ENCODE results near the gene ADAMTS10.
"Not testable (repeated sequence)": the region's sequence is repeated elsewhere in the genome, so short reads cannot be mapped to it uniquely, and the experiment has no call there.

ADAMTS10 gene

GRCh38 chr19:8596168-8596567 is 14.3 kb downstream of the ADAMTS10 start:
- in situ Hi-C loops (cut with HindIII; ENCODE audit: low sequenced_read_pairs), result no loop called here

GRCh38 chr19:8595651-8596050 is 14.9 kb downstream of the ADAMTS10 start:
- in situ Hi-C loops (cut with HindIII; ENCODE audit: low sequenced_read_pairs), result no loop called here

DNA sequence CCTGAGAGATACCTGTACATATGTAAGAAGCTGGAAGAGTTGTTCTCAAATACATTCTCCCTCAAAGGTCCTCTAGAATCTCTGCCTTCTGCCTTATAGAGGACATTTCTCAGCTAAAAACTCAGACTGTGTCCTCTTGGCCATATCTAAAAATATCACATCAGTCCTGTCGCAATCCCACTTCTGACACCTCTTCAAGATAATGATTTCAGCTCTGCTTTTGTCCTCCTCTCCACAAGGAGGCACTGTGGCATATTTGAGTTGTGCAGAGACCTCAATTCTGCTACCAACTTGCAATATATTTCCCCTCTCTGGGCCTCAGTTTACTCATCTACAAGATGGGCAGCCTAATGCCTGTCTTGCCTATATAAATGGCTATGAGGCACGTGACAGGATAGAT is 16.6 kb downstream of the ADAMTS10 start:
- in situ Hi-C loops (cut with HindIII; ENCODE audit: low sequenced_read_pairs), result loop anchor here (5.0 kb wide), 4 partner anchors 38 to 137 kb away; partner anchors contain the start of gene NFILZ

DNA sequence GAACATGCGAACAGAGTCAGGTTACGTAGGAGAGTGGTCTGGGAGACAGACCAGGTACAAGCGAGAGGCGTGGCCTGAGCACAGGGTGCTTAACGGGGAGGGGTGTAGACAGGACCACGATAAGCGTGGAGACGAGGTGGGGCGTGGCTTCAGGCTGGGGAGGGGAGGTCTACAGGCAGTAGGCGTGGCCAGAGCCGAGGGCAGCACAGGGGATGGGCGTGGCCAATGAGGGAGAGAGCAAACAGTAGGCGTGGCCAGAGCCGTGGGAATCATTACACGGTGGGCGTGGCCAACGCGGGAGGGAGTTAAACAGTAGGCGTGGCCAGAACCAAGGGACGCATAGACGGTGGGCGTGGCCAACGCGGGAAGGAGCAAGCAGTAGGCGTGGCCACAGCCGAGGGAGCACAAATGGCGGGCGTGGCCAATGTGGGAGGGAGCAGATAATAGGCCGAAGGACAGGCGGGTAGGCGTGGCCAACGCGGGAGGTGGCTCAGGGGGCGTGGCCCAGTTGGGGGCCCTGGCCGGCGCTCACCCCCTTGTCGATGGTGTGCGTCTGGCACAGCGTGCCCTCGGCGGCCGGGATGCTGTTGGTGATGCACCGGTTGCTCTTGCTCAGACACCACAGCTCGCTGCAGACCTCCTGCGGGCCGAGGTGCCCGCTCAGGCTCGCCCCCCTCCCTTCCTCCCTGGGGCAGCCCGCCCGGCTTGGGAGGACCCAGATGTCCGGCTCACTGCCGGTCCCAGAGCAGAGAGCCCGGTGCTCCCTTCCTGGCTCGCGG is 18.1 kb downstream of the ADAMTS10 start:
- in situ Hi-C loops (cut with HindIII; ENCODE audit: low sequenced_read_pairs), result loop anchor here (5.0 kb wide), 4 partner anchors 40 to 135 kb away; partner anchors contain the start of gene NFILZ

DNA sequence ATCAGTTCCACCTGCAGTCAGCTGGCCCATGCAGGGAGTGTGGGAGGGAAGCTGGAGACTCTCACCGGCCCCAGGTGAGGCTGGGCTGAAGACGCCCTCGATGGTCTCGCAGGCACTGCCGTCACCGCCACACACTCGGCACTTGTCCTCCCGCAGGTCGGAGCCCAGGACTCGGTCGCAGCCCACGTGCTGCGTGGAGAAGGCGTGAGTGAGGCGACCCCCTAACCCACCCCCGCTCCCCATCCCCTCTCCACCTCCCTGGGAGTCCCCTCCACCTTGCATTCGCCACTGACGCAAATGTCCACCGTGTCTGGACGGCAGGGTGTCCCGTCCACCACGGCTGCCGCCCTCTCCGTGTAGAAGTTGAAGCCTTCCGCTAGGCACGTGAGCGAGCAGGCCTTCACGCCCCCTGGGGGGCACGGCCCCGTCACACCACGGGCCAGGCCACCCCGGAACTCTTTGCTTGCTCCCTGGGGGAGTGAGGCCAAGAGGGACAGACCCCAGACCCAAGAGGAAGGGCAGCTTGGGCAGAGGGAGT is 21.3 kb downstream of the ADAMTS10 start:
- in situ Hi-C loops (cut with HindIII; ENCODE audit: low sequenced_read_pairs), result no loop called here

GRCh38 chr19:8585894-8586750 is 24.4 kb downstream of the ADAMTS10 start:
- in situ Hi-C loops (cut with HindIII; ENCODE audit: low sequenced_read_pairs), result no loop called here

- in situ Hi-C loops (cut with HindIII; ENCODE audit: low sequenced_read_pairs), result no loop called here
Measured at GRCh38 chr19:8584965-8585893, 25.3 kb downstream of the ADAMTS10 start.

DNA sequence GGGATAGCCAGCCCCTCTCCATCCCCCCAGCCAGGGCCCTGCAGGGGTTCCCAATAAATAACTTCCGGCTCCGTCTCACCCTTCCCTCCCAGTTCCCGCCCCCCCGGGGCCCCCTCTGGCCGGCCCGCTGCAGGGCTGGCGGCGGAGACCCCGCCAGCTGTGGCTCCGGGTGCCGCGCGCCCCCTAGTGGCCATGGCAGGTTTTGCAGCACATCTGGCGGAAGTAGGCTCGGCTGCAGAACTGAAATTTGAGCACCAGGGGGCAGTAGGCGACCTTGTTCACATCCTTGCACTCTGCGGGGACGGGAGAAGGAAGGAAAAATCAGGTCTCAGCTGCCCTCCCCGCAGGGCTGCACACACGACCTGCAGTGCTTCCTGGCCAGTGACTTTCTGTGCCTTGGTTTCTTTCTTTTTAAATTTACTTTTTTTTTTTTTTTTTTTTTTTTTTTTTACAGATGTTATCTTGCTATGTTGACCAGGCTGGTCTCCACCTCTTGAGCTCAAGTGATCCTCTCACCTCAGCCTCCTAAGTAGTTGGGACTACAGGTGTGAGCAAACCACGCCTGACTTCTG is 29.7 kb downstream of the ADAMTS10 start:
- in situ Hi-C loops (cut with HindIII; ENCODE audit: low sequenced_read_pairs), result no loop called here

- in situ Hi-C loops (cut with HindIII; ENCODE audit: low sequenced_read_pairs), result no loop called here
Measured at GRCh38 chr19:8578642-8579265, 31.8 kb downstream of the ADAMTS10 start.

GRCh38 chr19:8577741-8578140 is 32.8 kb downstream of the ADAMTS10 start:
- in situ Hi-C loops (cut with HindIII; ENCODE audit: low sequenced_read_pairs), result no loop called here

DNA sequence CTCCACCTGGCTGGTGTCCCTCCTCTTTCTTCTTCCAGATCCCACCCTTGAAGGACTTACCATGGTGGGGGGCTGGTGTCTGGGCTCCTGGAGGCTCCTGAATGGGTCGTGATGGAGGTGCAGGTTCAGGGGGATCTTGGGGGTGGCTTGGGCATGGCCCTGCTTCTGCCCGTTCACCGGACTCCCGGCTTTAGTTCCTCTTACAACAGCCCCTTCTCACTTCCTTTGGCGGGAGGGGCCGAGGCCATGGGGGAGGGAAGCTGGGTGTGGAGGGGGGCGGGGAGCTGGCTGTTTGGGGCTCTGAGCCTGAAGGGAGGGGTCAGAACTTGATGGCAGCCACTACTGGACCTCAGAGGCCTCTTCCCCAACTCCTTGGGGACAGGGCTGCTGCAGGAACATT is 33.3 kb downstream of the ADAMTS10 start, which contains the start of gene MYO1F:
MYO1F (minus strand) TSS at position 196 of the 400 bp plus-strand sequence; CDS start at position 63, 133 bp downstream.
- in situ Hi-C loops (cut with HindIII; ENCODE audit: low sequenced_read_pairs), result no loop called here

DNA sequence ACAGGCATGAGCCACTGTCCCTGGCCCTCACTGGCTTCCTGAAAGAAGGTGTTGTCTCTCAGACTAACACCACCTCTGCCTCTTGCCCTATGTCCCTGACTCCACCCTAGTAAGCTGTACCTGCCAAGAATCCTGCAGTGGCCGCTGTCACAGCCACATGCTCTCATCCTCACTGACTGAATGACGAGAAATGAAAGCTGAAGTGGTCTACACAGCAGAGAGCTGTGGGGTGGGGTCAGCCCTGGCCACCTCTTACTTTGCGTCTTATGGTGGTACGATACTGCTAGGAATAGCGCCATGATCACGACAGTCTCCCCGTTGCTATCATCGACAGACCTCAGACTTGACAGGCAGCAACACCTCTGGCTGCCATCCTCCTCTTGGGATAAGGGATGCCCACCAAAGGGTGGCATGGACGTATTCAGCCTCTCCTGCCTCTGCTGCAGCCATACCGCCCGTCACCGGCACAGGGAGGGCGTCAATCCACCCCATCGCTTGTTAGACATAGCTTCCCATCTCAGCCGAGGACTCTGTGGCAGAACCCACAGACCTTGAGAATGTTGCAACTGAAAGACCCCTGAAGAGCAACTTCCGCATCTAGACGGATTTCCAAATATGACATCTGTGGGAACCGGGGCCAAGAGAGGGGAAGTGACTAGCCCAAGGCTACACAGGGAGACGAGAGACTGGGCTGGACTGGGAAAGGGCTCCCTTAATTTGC is 34.1 kb downstream of the ADAMTS10 start:
- in situ Hi-C loops (cut with HindIII; ENCODE audit: low sequenced_read_pairs), result no loop called here

- in situ Hi-C loops (cut with HindIII; ENCODE audit: low sequenced_read_pairs), result no loop called here
Measured at GRCh38 chr19:8575467-8575997, 35.0 kb downstream of the ADAMTS10 start.

GRCh38 chr19:8574619-8574922 is 35.9 kb downstream of the ADAMTS10 start:
- in situ Hi-C loops (cut with HindIII; ENCODE audit: low sequenced_read_pairs), result not testable (repeated sequence)

- in situ Hi-C loops (cut with HindIII; ENCODE audit: low sequenced_read_pairs), result no loop called here
Measured at GRCh38 chr19:8573316-8573715, 37.2 kb downstream of the ADAMTS10 start.

DNA sequence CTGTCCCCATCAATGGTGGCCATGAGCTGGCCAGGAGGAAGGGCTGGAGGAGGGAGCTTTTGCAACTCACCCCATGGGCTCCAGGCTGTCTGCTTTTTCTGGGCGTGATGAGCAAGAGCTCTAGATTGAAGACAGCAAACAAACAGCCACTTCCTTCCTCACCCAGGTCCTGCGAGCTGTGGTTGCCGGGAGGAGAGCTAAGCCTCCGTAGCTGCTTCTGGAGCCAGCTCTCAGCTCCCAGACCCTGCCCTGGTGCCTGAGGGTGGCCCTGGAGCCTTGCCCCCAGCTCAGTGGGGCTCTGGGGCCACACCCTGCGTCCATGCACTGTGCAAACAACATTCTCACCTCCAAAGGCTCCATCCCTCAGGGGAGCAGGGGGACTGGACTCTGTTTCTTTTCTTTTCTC is 39.5 kb downstream of the ADAMTS10 start:
- in situ Hi-C loops (cut with HindIII; ENCODE audit: low sequenced_read_pairs), result no loop called here

DNA sequence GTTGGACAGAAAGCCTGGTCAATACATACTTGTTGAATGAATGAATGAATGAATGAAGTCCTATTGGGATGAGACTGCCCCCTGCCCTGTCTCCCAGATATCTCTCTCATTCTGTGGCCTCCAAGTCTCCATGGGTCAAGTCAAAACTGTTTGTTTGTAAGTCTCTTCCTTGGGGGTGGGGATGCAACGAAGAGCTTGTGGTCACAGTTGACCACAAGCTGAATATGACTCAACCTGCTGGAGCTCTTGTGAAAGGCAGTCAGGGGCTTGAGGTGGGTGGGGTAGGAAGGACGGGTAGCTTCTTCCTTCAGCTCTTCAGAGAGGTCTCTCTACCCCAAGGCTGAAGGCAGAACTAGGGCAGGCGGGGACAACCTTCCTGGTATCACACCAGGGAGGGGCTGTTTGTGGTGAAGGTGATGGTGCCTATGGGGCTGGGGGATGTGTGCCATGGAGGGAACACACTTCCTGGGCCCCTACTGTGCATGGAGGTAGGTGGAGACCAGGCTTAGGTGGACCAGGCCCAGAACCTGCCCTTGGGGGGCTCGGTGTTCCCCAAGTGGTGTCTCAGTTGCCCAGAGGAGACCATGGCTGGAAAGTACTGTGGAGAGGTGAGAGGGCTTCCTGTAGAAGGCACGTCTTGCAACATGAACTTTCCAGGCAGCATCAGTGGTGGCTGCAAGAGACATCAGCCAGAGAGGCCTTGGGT is 41.3 kb downstream of the ADAMTS10 start:
- in situ Hi-C loops (cut with HindIII; ENCODE audit: low sequenced_read_pairs), result no loop called here

- in situ Hi-C loops (cut with HindIII; ENCODE audit: low sequenced_read_pairs), result no loop called here
Measured at GRCh38 chr19:8567522-8568172, 42.9 kb downstream of the ADAMTS10 start.

All from endothelial cell of hepatic sinusoid (primary cell).